Lower leg skin (tissue), 3 donors: ENCODE measurements around the gene MCM3AP.

ENCODE experiments used
- POLR2A ChIP-seq, 2 donors: fragments of 450-650 bp; IDR thresholded peaks; one replicate each; pipeline ENCODE4 v1.6.1; 2016 to 2017; ENCODE audit warnings: antibody characterized with exemption in 2 of 2, mild to moderate bottlenecking in 1 of 2, moderate library complexity in 1 of 2
- TF ChIP-seq, protein P1 (sequence below), 3 donors: fragments of 450-650 bp; IDR thresholded peaks; one replicate each; pipeline ENCODE4 v1.5.1; 2016; ENCODE audit warnings: antibody characterized with exemption in 3 of 3, mild to moderate bottlenecking in 3 of 3, moderate library complexity in 2 of 3

DNA sequence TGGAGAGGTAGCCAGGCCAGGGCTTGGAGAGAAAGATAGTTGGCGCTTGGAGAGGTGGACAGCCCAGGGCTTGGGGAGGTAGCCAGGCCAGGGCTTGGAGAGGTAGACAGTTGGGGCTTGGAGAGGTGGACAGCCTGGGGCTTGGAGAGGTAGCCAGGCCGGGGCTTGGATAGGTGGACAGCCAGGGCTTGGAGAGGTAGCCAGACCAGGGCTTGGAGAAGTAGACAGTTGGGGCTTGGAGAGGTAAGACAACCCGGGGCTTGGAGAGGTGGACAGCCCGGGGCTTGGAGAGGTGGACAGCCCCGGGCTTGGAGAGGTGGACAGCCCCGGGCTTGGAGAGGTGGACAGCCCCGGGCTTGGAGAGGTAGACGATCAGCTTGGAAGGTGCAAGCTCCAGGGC, 64.6 kb downstream of the MCM3AP start:
- TF ChIP-seq, protein P1, sequence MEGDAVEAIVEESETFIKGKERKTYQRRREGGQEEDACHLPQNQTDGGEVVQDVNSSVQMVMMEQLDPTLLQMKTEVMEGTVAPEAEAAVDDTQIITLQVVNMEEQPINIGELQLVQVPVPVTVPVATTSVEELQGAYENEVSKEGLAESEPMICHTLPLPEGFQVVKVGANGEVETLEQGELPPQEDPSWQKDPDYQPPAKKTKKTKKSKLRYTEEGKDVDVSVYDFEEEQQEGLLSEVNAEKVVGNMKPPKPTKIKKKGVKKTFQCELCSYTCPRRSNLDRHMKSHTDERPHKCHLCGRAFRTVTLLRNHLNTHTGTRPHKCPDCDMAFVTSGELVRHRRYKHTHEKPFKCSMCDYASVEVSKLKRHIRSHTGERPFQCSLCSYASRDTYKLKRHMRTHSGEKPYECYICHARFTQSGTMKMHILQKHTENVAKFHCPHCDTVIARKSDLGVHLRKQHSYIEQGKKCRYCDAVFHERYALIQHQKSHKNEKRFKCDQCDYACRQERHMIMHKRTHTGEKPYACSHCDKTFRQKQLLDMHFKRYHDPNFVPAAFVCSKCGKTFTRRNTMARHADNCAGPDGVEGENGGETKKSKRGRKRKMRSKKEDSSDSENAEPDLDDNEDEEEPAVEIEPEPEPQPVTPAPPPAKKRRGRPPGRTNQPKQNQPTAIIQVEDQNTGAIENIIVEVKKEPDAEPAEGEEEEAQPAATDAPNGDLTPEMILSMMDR (IDR thresholded peaks at IDR 0.05): no peak
- no peak for TF ChIP-seq POLR2A (IDR thresholded peaks at IDR 0.05)
